Subcutaneous adipose tissue (tissue), 4 donors: ENCODE measurements around the gene ZNF146. TPM values are rescaled to one million over a fixed set of nuclear protein-coding genes. Genes with fewer than 3 reads are reported as not detected.

ENCODE experiments used
- total RNA-seq, 4 donors: library from RNA; depleted of rRNA; stranded (reverse); fragments of >200 nt; gene quantifications; one replicate each; pipeline ENCODE4 v1.1.0, GENCODE V29; 2016
- TF ChIP-seq, protein P1 (sequence below): fragments of 450-650 bp; IDR thresholded peaks from one replicate; pipeline ENCODE4 v1.5.1; 2016; ENCODE audit warnings: low read depth, mild to moderate bottlenecking, control low read depth, antibody characterized with exemption, moderate library complexity

Gene ZNF146
- total RNA-seq, result 10 to 100 TPM; 39.1 to 76.4 (median 69.2) TPM

DNA sequence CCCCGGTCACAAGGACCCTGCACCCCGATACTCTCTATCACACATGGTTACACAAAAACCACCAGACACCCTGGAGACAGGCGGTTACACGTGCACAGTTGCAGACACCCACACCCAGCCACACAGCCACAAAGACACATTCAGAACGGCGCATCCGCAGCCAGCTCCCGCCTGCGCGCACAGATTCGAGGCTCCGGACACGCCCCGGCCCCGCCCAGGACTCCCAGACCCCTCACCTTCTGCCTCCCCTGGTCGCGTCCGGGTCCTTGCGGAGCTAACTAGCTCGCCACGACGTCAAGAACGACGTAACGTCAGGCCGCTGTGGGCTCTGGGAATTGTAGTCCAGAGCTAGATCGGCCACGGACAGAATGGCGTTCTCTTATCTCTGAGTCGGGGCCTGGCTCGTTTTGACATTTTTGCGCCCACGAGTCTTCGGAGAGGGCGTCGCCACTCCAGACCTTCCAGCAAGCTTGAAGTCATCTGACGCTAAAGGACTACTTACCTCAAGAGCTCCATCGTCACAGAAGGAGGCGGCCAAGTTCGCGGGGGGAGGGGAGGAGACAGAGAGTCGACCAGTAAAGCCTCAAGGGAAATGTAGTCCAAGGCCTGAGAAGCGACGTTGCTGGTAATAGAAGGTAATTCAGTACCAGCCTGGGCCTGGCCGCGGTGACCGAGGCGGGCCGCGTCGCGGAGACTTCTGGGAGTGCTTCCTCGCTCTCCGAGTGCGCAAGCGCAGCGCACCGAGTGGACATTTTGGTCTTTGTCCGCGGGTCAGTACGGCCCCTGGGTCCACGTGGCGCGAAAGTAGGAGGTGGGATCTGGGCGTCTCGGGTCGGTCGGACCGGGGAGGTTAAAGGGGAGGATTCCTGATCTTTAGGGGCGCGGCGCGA, at the start of gene ZNF146, which contains the start of gene ZNF565:
Gene ZNF146, plus strand, starts transcription at position 721 of the 890 bp plus-strand sequence. CDS start 21,335 bp downstream, outside the sequence.
Gene ZNF565, minus strand, starts transcription at position 280 of the 890 bp plus-strand sequence. CDS start 12,680 bp downstream, outside the sequence.
- TF ChIP-seq, protein P1, sequence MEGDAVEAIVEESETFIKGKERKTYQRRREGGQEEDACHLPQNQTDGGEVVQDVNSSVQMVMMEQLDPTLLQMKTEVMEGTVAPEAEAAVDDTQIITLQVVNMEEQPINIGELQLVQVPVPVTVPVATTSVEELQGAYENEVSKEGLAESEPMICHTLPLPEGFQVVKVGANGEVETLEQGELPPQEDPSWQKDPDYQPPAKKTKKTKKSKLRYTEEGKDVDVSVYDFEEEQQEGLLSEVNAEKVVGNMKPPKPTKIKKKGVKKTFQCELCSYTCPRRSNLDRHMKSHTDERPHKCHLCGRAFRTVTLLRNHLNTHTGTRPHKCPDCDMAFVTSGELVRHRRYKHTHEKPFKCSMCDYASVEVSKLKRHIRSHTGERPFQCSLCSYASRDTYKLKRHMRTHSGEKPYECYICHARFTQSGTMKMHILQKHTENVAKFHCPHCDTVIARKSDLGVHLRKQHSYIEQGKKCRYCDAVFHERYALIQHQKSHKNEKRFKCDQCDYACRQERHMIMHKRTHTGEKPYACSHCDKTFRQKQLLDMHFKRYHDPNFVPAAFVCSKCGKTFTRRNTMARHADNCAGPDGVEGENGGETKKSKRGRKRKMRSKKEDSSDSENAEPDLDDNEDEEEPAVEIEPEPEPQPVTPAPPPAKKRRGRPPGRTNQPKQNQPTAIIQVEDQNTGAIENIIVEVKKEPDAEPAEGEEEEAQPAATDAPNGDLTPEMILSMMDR, result no peak

DNA sequence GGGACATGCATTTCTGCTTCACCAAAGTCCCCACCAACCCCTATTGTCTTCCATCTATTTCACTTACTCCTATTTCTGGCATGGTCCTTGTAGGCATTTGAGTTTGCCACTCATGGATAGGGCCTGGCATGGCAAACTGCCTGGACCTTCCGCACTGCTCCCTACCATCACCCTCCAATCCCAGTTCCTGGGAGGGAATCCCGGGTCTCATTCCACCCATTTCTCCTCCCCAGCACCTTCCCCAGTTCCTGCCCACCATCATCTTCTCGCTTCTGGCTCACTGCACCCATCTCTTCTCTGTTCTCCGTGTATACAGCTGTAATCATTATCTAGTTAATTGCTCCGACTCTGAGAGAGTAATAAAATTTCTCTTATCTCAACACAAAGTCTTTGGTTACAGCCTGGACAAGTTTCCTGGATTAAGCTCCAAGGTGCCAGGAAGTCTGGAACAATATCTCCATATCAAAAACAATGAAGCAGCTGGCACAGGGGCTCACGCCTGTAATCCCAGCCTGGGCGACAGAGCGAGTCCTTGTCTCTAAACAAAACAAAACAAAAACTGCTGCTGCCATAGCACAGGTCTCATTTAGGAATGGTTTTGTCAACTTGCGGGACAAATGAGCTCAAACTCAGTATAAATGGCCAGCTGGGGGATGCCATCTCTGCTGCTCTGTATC, 45.7 kb upstream of the ZNF146 start:
- TF ChIP-seq, protein P1, result no peak

DNA sequence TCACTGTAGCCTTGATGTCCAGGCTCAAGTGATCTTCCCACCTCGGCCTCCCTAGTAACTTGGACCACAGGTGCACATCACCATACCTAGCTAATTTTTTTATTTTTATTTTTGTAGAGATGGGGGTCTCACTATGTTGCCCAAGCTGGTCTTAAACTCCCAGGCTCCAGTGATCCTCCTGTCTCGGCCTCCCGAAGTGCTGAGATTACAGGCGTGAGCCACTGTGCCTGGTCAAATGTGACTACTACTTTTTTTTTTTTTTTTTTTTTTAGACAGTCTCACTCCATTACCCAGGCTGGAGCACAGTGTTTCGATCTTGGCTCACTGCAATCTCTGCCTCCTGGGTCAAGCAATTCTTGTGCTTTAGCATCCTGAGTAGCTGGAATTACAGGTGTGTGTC, 42.1 kb upstream of the ZNF146 start:
- TF ChIP-seq, protein P1, result no peak

DNA sequence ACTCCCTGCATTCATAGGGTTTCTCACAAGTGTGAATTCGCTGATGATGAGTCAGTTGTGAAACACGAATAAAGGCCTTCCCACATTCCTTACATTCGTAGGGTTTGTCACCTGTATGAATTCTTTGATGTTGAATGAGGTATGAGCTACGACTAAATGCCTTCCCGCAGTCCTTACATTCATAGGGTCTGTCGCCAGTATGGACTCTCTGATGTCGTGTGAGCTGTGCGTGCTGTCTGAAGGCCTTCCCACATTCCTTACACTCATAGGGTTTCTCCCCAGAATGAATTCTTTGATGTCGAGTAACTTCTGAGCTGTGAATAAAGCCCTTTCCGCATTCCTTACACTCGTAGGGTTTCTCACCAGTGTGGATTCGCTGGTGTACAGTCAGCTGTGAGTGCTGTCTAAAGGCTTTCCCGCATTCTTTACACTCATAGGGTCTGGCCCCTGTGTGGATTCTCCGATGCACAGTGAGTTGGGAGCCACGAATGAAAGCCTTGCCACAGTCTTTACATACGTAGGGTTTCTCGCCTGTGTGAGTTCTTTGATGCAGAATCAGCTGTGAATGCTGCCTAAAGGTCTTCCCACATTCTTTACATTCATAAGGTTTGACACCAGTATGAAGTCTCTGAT, 32.2 kb upstream of the ZNF146 start:
- TF ChIP-seq, protein P1, result no peak

DNA sequence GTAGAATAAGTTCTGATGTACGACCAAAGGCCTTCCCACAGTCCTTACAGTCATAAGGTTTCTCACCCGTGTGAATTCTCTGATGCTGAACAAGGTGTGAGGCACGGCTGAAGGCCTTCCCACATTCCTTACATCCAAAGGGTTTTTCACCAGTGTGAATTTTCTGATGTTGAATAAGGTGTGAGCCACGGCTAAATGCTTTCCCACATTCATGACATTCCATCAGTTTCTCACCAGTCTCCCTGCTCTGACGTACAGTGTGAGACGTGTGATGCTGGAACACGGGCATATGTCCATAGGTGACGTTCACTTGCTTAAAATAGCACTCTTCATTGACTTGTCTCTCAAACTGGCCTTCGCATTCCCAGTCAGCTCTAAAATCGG, 31.7 kb upstream of the ZNF146 start:
- TF ChIP-seq, protein P1, result no peak

DNA sequence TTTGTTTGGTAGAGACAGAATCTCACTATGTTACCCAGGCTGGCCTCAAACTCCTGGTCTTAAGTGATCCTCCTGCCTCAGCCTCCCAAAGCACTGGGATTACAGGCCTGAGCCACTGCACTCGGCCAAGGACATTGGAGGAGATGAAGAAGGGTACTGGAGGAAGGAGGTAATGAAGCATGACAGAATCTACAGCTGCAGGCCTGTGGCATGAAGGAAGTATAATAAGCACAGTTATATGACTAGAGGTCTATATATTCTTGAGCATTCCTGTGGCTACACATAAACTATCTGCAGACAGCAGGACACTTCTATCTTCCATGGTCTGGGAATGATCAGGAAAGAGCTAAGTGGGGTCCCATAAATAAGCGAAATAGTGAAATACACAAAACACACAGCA, 18.7 kb upstream of the ZNF146 start:
- TF ChIP-seq, protein P1, result no peak

DNA sequence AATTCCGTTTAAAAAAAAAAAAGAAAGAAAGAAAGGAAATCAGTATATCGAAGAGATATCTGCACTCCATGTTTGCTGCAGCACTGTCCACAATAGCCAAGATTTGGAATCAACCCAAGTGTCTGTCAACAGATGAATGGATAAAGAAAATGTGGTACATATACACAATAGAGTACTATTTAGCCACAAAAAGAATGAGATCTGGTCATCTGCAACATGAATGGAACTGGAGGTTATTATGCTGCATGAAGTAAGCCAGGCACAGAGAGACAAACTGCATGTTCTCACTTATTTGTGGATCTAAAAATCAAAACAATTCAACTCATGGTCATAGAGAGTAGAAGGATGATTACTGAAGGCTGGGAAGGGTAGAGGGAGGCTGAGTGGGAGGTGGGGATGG, 16.8 kb upstream of the ZNF146 start:
- TF ChIP-seq, protein P1, result no peak
